Activated CD4-positive, alpha-beta memory T cell treated with anti-CD3 and anti-CD28 coated beads for 36 hours (primary cell): ENCODE data around the gene TPCN2. TPM values are rescaled to one million over a fixed set of nuclear protein-coding genes. Genes with fewer than 3 reads are reported as not detected.

Experiments used
- CTCF ChIA-PET: fragments of 350-600 bp; sonication (Branson Sonifier 250); formaldehyde crosslinking; loops from one replicate; lab custom pipeline; 2021; ENCODE audit warnings: antibody characterized with exemption, inconsistent platforms; lab: Charles Lee
- POLR2A ChIA-PET: fragments of 350-600 bp; sonication (Branson Sonifier 250); formaldehyde crosslinking; loops from one replicate; lab custom pipeline; 2021; ENCODE audit warnings: antibody characterized with exemption; lab: Charles Lee
- DNase-seq: peaks from one replicate; pipeline ENCODE4 v3.0.0-alpha.2; 2020
- H3K27ac Mint-ChIP-seq: one replicate; pipeline ENCODE4 v1.8.0; 2021; ENCODE audit warnings: mixed read lengths
- H3K27me3 Mint-ChIP-seq: one replicate; pipeline ENCODE4 v1.8.0; 2021; ENCODE audit warnings: mixed read lengths
- H3K36me3 Mint-ChIP-seq: one replicate; pipeline ENCODE4 v1.8.0; 2021; ENCODE audit warnings: mixed read lengths
- H3K4me1 Mint-ChIP-seq: one replicate; pipeline ENCODE4 v1.8.0; 2021; ENCODE audit warnings: low read depth, mixed read lengths
- H3K4me3 Mint-ChIP-seq: one replicate; pipeline ENCODE4 v1.8.0; 2021; ENCODE audit warnings: mild to moderate bottlenecking, mixed read lengths
- H3K9me3 Mint-ChIP-seq: one replicate; pipeline ENCODE4 v1.8.0; 2021; ENCODE audit warnings: mixed read lengths
- intact Hi-C: fragments of 100-400 bp; cut with micrococcal nuclease; formaldehyde crosslinking; loops from one replicate; pipeline ENCODE4 v1.15.1; 2023
- total RNA-seq, 2 experiments: library from RNA; stranded (reverse); gene quantifications; one replicate each; pipeline ENCODE4 v1.2.3, GENCODE V29; 2021

Gene TPCN2
- total RNA-seq, 2 experiments from 2014 or later, result 12.0 to 12.8 TPM

DNA sequence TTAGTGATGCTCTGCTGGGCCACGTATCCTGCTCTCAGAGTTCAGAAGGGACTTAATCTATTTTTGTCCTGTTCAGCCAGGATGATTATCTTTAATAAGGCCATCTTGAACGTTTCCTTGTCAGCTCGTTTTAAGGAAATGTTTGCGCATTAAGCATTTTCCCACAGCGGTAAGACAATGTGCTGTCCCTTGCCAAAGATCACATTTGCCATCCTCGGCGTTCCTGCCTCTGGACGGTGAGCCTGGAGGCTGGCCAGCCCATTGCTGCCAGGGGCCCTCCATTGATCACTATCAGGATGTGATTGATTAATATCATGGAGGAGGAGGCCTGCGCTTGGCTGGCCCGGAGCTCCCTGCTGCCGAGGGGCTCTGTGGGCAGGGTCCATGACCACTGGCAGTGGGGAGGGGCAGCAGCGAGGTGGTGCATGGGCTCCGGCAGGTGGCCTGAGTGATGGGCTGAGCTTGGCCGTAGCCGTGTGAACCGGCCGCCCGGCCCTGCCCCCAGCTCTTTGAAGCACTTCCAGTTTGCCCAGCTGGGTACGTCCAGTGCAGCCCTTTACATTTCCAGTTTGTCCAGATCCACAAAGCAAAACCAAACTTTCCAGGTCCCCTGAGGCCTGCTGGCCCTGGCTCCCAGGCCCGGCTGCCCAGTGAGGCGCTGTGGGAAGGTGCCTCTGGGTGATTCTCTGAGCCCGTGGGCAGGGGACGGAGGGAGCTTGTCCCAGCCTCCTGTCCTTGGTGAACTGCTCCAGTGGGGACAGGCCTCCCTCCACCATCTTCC is 57.5 kb downstream of the TPCN2 start:
- Mint-ChIP-seq H3K27me3 (no peaks in the 10 kb centered on the region), H3K4me3 (no peak overlapping the region), H3K36me3 (peaks cover 2% of the 10 kb centered on the region), H3K9me3 (peaks cover 7% of the 10 kb centered on the region), H3K4me1 (peaks cover 2% of the 10 kb centered on the region), H3K27ac (no peak overlapping the region)
- no peak for DNase-seq
- CTCF ChIA-PET, result interaction anchor here (1.0 to 1.9 kb wide), 2 partner anchors 537 kb away, joined by 3 to 7 read pairs; no protein-coding TSS in a partner anchor
- intact Hi-C loops, result no loop called here
- POLR2A ChIA-PET, result no interaction called here

- Mint-ChIP-seq H3K4me1 (no peaks in the 10 kb centered on the region), H3K36me3 (peaks cover 2% of the 10 kb centered on the region), H3K27me3 (no peaks in the 10 kb centered on the region), H3K27ac (no peak overlapping the region), H3K4me3 (no peak overlapping the region), H3K9me3 (peaks cover 7% of the 10 kb centered on the region)
- intact Hi-C loops, result no loop called here
- DNase-seq, result no peak
- ChIA-PET CTCF (interaction anchor here (1.0 kb wide), 1 partner anchor 536 kb away, joined by 3 read pairs; no protein-coding TSS in a partner anchor), POLR2A (no interaction called here)
Measured at GRCh38 chr11:69107413-69107812, 58.7 kb downstream of the TPCN2 start.

- Mint-ChIP-seq H3K4me1 (no peaks in the 10 kb centered on the region), H3K27me3 (no peaks in the 10 kb centered on the region), H3K36me3 (peaks cover 2% of the 10 kb centered on the region), H3K9me3 (peaks cover 7% of the 10 kb centered on the region), H3K4me3 (no peak overlapping the region), H3K27ac (no peak overlapping the region)
- intact Hi-C loops, result no loop called here
- POLR2A ChIA-PET, result no interaction called here
- DNase-seq, result no peak
- CTCF ChIA-PET, result no interaction called here
Measured at GRCh38 chr11:69108030-69108429, 59.3 kb downstream of the TPCN2 start.

DNA sequence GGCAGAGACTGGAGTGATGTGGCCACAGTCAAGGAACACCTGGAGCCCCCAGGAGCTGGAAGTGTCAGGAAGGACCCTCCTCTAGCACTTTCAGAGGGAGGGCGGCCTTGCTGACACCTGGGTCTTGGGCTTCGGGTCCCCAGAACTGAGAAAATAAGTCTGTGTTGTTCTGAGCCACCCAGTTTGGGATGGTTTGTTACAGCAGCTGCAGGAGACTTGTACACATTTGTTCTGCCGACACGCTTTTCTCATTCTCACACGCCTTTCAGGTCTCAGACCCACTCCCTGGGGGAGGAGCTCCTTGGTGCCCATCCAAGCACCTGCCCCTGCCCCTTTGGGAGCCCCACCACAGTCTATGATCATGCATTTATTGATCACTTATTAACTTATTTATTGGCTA is 59.8 kb downstream of the TPCN2 start:
- Mint-ChIP-seq H3K4me3 (no peak overlapping the region), H3K27me3 (no peaks in the 10 kb centered on the region), H3K9me3 (peaks cover 7% of the 10 kb centered on the region), H3K27ac (no peak overlapping the region), H3K36me3 (peaks cover 2% of the 10 kb centered on the region), H3K4me1 (no peaks in the 10 kb centered on the region)
- ChIA-PET CTCF (no interaction called here), POLR2A (no interaction called here)
- DNase-seq, result no peak
- intact Hi-C loops, result no loop called here

DNA sequence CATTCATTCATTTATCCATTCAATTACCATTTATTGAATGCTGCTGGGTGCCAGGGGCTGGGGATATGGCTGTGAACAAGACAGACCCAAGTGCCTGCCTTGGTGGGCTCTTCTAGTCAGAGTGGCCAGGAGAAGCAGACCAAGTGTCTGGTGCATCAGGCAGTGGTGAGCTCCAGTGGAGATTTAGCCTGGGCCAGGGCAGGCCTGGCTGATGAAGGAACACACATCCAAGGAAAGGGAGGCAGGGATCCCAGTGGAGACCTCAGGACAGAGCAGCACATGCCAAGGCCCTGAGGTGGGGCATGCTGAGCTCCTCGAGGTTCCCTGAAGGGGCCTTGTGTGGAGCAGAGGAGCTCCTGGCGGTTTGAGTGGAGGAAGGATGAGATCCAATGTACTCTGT is 60.4 kb downstream of the TPCN2 start:
- no peaks in the 10 kb centered on the region for H3K27me3 Mint-ChIP-seq
- CTCF ChIA-PET, result no interaction called here
- H3K27ac Mint-ChIP-seq, result no peak overlapping the region
- POLR2A ChIA-PET, result no interaction called here
- intact Hi-C loops, result no loop called here
- no peaks in the 10 kb centered on the region for H3K4me1 Mint-ChIP-seq
- no peak for DNase-seq
- peaks cover 7% of the 10 kb centered on the region for H3K9me3 Mint-ChIP-seq
- H3K36me3 Mint-ChIP-seq, result peaks cover 2% of the 10 kb centered on the region
- H3K4me3 Mint-ChIP-seq, result no peak overlapping the region

- POLR2A ChIA-PET, result no interaction called here
- CTCF ChIA-PET, result interaction anchor here (0.6 kb wide), 1 partner anchor 21 kb away, joined by 3 read pairs; no protein-coding TSS in a partner anchor
Measured at GRCh38 chr11:69110451-69110850, 61.7 kb downstream of the TPCN2 start.

DNA sequence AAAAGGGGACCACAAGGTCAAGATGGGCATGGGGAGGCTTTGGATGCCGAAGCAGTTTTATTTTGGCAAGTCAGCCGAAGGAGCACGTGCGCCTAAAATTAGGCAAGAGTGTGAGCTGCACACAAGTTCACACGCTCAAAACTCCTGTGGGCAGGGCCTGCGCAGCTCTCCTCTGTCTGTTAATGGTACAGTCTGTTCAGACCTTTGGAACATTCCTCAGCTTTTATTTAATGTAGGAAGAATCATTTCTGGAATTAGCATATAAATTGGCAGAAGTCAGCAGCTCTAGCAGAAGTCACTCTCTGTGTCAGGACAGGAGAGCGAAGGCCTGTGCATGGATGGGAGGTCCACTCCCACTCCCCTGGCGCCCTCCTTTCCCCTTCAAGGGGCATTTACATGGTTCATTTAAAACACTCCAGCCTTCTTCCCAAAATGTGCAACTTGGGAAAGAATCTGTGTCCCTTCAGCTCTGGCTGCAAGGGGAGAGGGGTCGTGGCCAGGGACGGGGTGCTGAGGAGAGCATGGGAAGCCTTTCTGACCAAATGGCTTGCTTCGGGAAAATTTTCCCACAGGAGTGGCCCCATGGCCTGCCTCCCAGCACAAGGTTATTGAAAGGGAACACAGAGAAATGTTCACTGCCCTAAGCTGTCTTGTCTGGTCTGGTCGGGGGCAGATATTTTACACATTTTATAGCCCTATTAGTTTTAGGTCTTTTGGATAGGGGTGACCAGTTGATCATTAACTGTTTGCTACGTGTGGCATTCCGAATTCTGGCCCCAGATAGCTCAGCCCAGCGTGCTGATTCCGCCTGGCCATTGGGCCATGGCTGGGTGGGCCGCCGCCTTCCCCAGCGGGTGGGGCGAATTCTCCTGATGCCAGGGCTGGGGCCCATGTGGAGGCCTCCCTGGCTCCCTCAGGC is 63.2 kb downstream of the TPCN2 start:
- POLR2A ChIA-PET, result no interaction called here
- no peaks in the 10 kb centered on the region for H3K4me1 Mint-ChIP-seq
- intact Hi-C loops, result no loop called here
- no peak overlapping the region for H3K4me3 Mint-ChIP-seq
- no peak for DNase-seq
- H3K9me3 Mint-ChIP-seq, result peaks cover 7% of the 10 kb centered on the region
- H3K27me3 Mint-ChIP-seq, result no peaks in the 10 kb centered on the region
- H3K36me3 Mint-ChIP-seq, result peaks cover 2% of the 10 kb centered on the region
- CTCF ChIA-PET, result no interaction called here
- no peak overlapping the region for H3K27ac Mint-ChIP-seq

More at GRCh38 chr11:69110451-69110850, 61.7 kb downstream of the TPCN2 start:
- DNase-seq, result no peak
- no peak overlapping the region for H3K27ac Mint-ChIP-seq
- H3K36me3 Mint-ChIP-seq, result peaks cover 2% of the 10 kb centered on the region
- H3K9me3 Mint-ChIP-seq, result peaks cover 7% of the 10 kb centered on the region
- H3K27me3 Mint-ChIP-seq, result no peaks in the 10 kb centered on the region
- intact Hi-C loops, result no loop called here
- no peaks in the 10 kb centered on the region for H3K4me1 Mint-ChIP-seq
- H3K4me3 Mint-ChIP-seq, result no peak overlapping the region

GRCh38 chr11:69113226-69113625 is 64.5 kb downstream of the TPCN2 start:
- no peak for DNase-seq
- Mint-ChIP-seq H3K9me3 (peaks cover 1% of the 10 kb centered on the region), H3K4me1 (no peaks in the 10 kb centered on the region), H3K27me3 (no peaks in the 10 kb centered on the region), H3K27ac (no peak overlapping the region), H3K4me3 (no peak overlapping the region), H3K36me3 (peaks cover 2% of the 10 kb centered on the region)
- ChIA-PET CTCF (no interaction called here), POLR2A (no interaction called here)
- intact Hi-C loops, result no loop called here

DNA sequence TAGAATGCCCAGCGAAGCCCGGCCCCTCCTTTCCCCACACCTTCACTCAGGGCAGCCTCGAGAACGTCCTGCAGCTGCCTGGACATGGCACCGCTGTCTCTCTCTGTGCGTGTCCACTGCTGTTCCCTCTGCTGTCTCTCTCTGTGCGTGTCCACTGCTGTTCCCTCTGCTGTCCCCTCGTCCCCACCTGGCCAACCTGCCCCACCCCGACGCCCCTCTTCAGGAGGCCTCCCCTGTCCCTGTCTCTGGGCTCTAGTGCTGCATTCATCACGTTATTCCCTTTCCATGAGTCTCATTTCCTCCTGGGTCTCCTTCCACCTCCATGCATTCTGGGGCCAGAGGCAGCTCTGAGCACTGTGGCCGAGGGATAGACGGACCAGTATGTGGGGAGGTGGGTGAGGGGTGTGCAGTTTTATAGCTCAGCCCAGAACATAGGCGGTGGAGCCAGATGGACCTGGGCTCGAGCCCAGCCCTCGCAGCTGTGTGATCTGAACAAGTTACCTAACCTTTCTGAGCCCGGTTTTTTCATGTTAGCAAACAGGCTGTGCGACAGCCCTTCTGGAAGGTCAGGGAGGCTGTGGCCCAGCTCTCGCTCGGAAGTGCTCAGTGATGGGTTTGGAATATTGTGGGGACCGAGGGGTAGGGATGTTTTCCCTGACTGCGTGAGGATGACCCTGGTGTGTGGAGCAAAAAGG is 65.1 kb downstream of the TPCN2 start:
- Mint-ChIP-seq H3K27ac (no peak overlapping the region), H3K4me1 (no peaks in the 10 kb centered on the region), H3K4me3 (no peak overlapping the region), H3K36me3 (peaks cover 2% of the 10 kb centered on the region), H3K27me3 (no peaks in the 10 kb centered on the region), H3K9me3 (no peaks in the 10 kb centered on the region)
- POLR2A ChIA-PET, result no interaction called here
- no peak for DNase-seq
- CTCF ChIA-PET, result interaction anchor here (1.0 kb wide), 1 partner anchor 179 kb away, joined by 4 read pairs; no protein-coding TSS in a partner anchor
- intact Hi-C loops, result no loop called here

DNA sequence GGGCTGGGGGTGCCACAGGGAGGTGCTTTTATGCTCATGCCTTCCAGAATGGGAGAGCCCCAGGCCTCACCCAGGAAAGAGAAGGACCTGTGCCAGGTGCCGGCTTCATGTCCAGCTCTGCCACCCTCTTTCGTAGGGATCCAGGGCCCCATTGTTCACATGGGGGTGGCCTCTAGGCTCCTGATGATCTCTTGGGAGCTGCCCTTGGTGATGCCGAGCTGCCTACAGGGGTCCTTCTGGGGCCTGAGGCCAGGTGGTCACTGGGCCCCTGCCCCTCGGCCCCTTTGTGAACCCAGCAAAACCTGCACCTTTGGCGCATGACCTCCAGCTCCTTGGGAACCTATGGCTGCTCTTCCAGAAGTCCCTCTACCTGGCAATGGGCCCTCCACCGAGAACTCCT is 65.6 kb downstream of the TPCN2 start:
- Mint-ChIP-seq H3K27ac (no peak overlapping the region), H3K9me3 (peaks cover 5% of the 10 kb centered on the region), H3K4me1 (no peaks in the 10 kb centered on the region), H3K27me3 (no peaks in the 10 kb centered on the region), H3K4me3 (no peak overlapping the region), H3K36me3 (peaks cover 2% of the 10 kb centered on the region)
- no peak for DNase-seq
- CTCF ChIA-PET, result interaction anchor here (1.0 kb wide), 1 partner anchor 179 kb away, joined by 4 read pairs; no protein-coding TSS in a partner anchor
- POLR2A ChIA-PET, result no interaction called here
- intact Hi-C loops, result no loop called here

DNA sequence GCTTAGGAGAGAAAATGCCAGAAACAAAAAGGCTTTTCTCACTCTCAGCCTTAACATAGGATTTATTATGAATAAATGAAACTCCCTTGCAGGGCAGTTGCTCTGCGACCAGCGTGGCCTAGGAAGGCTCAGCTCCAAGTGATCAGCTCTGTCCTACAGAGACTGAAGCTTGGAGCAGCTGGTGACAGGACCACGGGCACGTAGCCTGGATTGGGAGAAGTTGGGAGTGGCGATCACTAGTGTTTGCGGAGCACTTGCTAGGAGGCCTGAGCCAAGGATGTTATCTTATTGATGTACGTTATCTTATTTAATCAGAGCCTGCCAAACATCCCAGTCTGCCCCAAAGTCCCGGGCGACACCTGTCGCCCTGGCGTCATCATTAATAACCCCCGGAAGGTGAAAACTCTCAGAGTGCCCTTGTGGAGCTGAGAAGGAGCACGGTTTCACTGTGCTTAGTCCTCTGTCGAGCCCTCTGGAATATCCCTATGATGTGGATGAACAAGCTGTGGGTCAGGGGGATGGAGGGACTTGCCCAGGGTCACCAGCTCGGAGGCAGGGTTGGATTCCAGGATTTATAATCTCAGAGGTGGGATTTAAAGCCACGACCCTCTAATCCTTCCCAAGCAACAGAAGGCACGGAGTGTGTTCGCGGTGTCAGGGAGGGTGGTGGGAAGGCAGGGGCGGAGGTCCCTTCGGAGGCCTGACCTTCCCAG is 66.2 kb downstream of the TPCN2 start:
- POLR2A ChIA-PET, result no interaction called here
- no peaks in the 10 kb centered on the region for H3K4me1 Mint-ChIP-seq
- CTCF ChIA-PET, result interaction anchor here (1.0 kb wide), 1 partner anchor 178 kb away, joined by 4 read pairs; no protein-coding TSS in a partner anchor
- no peaks in the 10 kb centered on the region for H3K27me3 Mint-ChIP-seq
- H3K36me3 Mint-ChIP-seq, result peaks cover under 1% of the 10 kb centered on the region
- H3K4me3 Mint-ChIP-seq, result no peak overlapping the region
- DNase-seq, result no peak
- intact Hi-C loops, result no loop called here
- peaks cover 7% of the 10 kb centered on the region for H3K9me3 Mint-ChIP-seq
- H3K27ac Mint-ChIP-seq, result no peak overlapping the region
